Measurements from ENCODE around the gene PROS1. TPM values are rescaled to one million over a fixed set of nuclear protein-coding genes. Genes with fewer than 3 reads are reported as not detected.
"Not testable (repeated sequence)": the region's sequence is repeated elsewhere in the genome, so short reads cannot be mapped to it uniquely, and the experiment has no call there.

PROS1 gene
- total RNA-seq, 4 donors from 2014 or later, result 20.0 to 84.4 (median 39.9) TPM

DNA sequence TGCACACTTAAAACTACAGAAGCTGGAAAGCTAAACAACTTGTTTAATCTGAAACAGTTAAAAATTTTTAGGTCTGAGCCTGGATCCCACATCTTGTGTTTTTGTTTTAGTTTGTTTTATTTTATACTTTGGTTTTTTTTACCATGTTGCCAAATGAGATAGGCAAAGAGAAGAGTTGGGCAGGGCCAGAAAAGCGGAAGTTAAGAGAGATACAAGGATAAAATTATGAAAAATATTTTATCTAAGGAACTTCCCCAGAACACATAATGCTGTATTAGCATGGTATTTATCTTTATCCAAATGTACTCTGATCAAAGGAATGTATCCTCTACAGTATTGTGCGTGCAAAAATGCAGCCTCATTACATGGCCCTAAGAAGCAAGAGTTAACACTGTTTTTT is 50.7 kb downstream of the PROS1 start:
- TF ChIP-seq, protein P1, sequence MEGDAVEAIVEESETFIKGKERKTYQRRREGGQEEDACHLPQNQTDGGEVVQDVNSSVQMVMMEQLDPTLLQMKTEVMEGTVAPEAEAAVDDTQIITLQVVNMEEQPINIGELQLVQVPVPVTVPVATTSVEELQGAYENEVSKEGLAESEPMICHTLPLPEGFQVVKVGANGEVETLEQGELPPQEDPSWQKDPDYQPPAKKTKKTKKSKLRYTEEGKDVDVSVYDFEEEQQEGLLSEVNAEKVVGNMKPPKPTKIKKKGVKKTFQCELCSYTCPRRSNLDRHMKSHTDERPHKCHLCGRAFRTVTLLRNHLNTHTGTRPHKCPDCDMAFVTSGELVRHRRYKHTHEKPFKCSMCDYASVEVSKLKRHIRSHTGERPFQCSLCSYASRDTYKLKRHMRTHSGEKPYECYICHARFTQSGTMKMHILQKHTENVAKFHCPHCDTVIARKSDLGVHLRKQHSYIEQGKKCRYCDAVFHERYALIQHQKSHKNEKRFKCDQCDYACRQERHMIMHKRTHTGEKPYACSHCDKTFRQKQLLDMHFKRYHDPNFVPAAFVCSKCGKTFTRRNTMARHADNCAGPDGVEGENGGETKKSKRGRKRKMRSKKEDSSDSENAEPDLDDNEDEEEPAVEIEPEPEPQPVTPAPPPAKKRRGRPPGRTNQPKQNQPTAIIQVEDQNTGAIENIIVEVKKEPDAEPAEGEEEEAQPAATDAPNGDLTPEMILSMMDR (IDR thresholded peaks at IDR 0.05), result no peak
- TF ChIP-seq POLR2A (IDR thresholded peaks at IDR 0.05), result no peak
- no peaks in the 10 kb centered on the region for H3K4me1 ChIP-seq
- no peaks in the 10 kb centered on the region for H3K36me3 ChIP-seq
- H3K27ac ChIP-seq, result no peak overlapping the region
- no peak for DNase-seq
- no peaks in the 10 kb centered on the region for H3K9me3 ChIP-seq
- no peak overlapping the region for H3K4me3 ChIP-seq (replicated peaks in 1 of 3)
- intact Hi-C loops (cut with DNase I), result no loop called here
- H3K27me3 ChIP-seq, result no peaks in the 10 kb centered on the region
- 95 to 96% methylated on average over 2 of the region's 2 CpGs for WGBS, 2 donors

DNA sequence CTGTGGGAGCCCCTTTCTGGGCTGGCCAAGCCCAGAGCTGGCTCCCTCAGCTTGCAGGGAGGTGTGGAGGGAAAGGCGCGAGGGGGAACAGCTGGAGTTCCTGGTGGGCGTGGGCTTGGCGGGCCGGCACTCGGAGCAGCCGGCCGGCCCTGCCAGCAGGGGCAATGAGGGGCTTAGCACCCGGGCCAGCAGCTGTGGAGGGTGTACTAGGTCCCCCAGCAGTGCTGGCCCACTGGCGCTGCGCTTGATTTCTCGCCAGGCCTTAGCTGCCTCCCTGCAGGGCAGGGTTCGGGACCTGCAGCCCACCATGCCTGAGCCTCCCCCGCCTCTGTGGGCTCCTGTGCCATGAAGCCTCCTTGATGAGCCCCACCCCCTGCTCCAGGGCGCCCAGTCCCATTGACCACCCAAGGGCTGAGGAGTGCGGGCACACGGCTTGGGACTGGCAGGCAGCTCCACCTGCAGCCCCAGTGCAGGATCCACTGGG is 56.1 kb downstream of the PROS1 start:
- H3K36me3 ChIP-seq; H3K9me3 ChIP-seq; H3K4me3 ChIP-seq (replicated peaks in 1 of 3); H3K27ac ChIP-seq; intact Hi-C loops (cut with DNase I); H3K27me3 ChIP-seq; H3K4me1 ChIP-seq; DNase-seq: not testable (repeated sequence)
- 100% methylated on average over 1 to 4 of the region's 17 CpGs for WGBS, 2 donors

DNA sequence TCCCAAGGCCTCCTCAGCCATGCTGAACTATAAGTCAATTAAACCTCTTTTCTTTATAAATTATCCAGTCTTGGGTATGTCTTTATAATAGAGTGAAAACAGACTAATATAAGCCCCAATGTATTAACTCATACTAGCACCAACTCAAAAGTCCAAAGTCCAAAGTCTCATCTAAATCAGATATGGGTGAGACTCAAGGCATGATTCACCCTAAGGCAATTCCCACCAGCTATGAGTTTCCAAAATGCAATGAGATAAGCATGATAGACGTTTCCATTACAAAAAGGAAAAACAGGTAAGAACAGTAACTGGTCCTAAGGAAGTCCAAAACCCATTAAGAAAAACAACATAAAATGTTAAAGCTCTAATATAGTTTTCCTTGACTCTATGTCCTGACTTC is 60.1 kb downstream of the PROS1 start:
- H3K4me1 ChIP-seq; H3K27me3 ChIP-seq; H3K4me3 ChIP-seq (replicated peaks in 1 of 3); H3K9me3 ChIP-seq; DNase-seq; intact Hi-C loops (cut with DNase I); H3K27ac ChIP-seq; H3K36me3 ChIP-seq: not testable (repeated sequence)
- 61 to 73% methylated on average over 1 of the region's 1 CpG for WGBS, 2 donors

DNA sequence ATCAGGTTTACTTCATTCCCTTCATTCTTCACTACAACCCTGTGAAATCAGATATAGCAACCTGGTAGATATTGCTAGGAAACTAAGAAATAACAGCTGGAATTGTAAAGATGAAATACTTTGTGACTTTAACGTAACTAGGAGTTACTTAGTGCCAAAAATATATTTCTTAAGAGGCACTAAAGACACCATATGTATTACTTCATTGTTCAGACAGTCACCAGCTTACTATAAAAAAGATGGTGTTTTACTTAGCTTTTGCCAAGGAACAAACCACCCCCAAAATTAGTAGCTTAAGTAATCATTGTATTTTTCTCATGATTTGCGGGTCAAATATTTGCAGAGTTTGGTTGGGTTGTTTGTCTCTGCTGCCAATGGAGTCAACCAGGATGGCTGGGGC is 62.5 kb downstream of the PROS1 start:
- WGBS, 2 donors, result 84 to 90% methylated on average over 2 of the region's 2 CpGs
- no peak overlapping the region for H3K27ac ChIP-seq
- TF ChIP-seq, protein P1 (IDR thresholded peaks at IDR 0.05), result no peak
- TF ChIP-seq POLR2A (IDR thresholded peaks at IDR 0.05), result no peak
- no peaks in the 10 kb centered on the region for H3K27me3 ChIP-seq
- no peaks in the 10 kb centered on the region for H3K9me3 ChIP-seq
- no peak for DNase-seq
- intact Hi-C loops (cut with DNase I), result no loop called here
- no peaks in the 10 kb centered on the region for H3K36me3 ChIP-seq
- H3K4me3 ChIP-seq (replicated peaks in 1 of 3), result no peak overlapping the region
- H3K4me1 ChIP-seq, result peaks cover 0 to 5% of the 10 kb centered on the region in 2 donors

DNA sequence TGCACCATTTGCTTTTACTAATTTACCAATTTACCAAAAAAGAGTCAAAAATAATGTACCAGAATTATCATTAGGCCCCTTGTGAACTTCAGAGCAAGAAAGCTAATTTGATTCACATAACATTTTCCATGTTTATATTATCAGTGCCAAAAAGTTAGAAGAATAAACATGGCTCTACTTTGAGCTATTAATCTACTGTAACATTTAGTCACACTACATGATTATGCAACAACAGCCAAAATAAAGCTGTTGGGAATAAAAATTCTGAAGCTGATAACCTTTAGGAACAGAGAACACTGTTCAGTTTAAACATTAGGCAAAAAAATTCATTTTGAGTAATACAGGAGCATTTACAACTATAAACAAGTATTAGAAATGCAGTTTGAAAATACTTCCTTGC is 63.6 kb downstream of the PROS1 start:
- Histone ChIP-seq H3K9me3 (no peaks in the 10 kb centered on the region), H3K4me1 (peaks cover 0 to 5% of the 10 kb centered on the region in 2 donors), H3K36me3 (no peaks in the 10 kb centered on the region), H3K27me3 (no peaks in the 10 kb centered on the region), H3K27ac (no peak overlapping the region), H3K4me3 (replicated peaks in 1 of 3) (no peak overlapping the region)
- DNase-seq, result no peak
- no peak for TF ChIP-seq POLR2A (IDR thresholded peaks at IDR 0.05)
- TF ChIP-seq, protein P1 (IDR thresholded peaks at IDR 0.05), result no peak
- intact Hi-C loops (cut with DNase I), result no loop called here

DNA sequence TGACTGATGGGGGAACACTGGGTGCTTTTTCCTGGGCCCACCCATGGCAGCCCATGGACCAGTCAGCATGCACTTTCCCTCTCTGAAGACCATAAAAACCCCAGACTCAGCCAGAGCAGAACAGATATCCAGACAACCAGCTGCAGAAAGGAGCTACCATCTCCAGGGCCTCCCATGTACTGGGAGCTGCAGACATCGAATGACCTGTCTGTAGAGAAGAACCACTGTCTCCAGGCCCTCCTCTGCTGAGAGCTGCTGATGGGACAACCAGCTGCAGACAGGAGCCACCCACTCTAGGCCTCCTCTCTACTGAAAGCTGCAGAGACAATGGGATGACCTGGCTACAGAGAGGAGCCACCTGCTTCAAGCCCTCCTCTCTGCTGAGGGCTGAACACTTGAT is 66.6 kb downstream of the PROS1 start:
- intact Hi-C loops (cut with DNase I), result no loop called here
- Histone ChIP-seq H3K9me3 (no peaks in the 10 kb centered on the region), H3K4me3 (replicated peaks in 1 of 3) (no peak overlapping the region), H3K36me3 (no peaks in the 10 kb centered on the region), H3K27ac (no peak overlapping the region), H3K4me1 (peaks cover 0 to 5% of the 10 kb centered on the region in 2 donors), H3K27me3 (no peaks in the 10 kb centered on the region)
- 100% methylated on average over 1 of the region's 1 CpG for WGBS, 2 donors
- no peak for DNase-seq
- TF ChIP-seq, protein P1 (IDR thresholded peaks at IDR 0.05), result no peak
- no peak for TF ChIP-seq POLR2A (IDR thresholded peaks at IDR 0.05)
